HS-27A (cell line): ENCODE measurements around the gene FRMD4A.

Experiments
- DNase-seq: peaks from one replicate; pipeline ENCODE4 v3.0.0-alpha.2; 2012; ENCODE audit warnings: low read depth, missing footprints

FRMD4A gene

DNA sequence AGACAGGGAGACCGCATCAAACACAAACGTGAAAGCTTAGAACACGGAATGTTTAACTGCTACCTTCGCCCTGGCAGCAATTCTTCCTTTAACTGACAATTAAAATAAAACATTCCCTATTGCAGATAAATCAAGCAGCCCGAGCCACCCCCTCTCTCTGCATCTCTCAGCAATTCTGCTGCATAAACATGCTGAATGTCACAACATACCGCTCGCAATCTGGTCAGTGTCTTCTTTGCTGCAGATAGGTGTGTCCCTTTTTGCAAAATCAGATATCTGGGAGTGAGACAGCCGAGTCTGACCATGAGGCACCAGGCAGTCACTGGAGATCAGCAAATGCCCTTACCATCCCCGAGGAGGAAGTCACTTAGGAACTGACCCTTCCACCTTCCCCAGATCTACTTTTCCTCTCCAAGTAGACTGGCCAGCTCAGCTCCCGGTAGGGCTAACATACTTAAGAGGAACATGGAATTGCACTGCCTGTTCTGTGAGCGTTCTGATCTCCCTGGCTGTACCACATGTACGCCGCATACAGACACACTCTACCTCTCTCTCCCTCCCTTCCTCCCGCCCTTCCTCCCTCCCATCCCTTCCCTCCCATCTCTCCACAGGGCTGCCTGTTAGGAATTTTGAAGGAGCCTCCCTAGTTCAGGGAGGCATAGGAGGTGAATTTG is at the start of gene FRMD4A:
FRMD4A (minus strand) TSS at position 537 of the 674 bp plus-strand sequence.
- DNase-seq: no peak

DNA sequence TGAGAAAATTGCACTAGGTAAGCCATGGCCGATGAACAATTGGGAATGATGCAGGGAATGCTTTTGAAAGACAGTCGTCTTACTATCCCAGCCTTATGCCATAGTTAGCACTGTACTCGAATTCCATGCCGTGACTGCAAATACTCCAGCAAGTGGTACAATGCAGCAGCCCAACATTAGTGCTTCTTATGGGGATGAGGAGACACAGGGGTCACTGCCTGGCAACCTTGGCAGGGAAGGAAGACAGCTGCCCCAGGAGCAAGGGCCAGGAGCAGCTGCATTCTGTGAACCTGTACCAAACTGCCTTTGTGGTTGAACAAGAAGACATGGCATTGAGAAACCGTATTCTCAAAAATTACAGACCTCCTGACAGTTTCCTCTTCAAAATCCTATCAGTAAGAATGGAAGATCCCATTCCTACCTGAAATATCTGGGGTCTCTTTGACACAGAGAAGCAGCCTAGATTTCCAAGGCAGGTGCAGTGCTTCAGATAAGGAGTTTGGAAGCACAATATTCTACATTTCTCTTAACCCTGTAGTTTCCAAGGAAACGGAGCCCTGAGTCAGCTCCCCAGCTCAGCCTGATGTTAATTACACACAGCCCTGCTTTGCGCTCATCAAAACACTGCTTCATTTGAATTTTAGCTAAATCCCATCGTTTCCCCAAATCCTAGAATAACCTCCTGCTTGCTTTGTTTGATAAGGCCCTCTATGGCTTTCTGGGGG is 49.0 kb upstream of the FRMD4A start:
- DNase-seq: no peak

DNA sequence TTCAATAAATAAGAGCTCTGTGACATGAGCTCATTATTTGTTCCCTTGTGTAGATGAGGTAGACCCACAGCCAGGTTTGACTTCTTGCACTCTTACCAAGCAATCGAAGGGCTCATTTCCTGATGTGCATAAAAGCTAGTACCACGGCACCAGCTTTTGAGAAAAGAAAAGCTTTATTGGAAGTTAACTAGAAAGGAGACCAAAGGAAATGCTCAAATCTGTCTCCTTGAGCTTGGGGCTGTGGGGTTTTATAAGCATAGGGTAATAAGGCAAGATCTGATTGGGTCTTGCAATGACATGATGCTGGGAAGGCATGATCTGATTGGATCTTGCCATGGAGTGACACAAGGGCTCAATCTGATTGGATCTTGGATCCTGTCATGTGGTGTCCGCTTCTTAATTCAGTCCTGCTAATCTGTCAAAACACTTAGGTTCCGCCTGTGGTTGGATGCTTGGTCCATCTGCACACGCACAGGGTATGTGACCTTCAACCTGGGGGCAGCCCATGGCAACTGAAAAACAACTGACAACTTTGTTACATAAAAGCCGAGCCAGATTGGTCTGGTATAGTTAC is 47.8 kb upstream of the FRMD4A start:
- no peak for DNase-seq

DNA sequence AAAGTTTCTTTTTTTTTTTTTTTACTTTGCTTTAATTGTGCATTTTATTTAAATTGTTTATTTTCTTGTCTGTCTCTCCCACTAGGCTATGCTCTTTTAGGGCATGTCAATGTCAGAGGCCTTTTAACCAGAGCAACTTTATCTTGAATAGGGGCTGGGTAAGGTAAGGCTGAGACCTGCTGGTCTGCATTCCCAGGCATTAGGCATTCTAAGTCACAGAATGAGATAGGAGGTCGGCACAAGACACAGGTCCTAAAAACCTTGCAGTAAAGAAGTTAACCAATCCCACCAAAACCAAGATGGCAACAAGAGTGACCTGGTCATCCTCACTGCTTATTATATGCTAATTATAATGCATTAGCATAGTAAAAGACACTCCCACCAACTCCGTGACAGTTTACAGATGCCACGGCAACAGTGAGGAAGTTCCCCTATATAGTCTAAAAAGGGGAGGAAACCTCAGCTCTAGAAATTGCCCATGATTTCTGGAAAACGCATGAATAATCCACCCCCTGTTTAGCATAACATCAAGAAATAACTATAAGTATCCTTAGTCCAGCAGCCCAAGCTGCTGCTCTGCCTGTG is 47.0 kb upstream of the FRMD4A start:
- no peak for DNase-seq

DNA sequence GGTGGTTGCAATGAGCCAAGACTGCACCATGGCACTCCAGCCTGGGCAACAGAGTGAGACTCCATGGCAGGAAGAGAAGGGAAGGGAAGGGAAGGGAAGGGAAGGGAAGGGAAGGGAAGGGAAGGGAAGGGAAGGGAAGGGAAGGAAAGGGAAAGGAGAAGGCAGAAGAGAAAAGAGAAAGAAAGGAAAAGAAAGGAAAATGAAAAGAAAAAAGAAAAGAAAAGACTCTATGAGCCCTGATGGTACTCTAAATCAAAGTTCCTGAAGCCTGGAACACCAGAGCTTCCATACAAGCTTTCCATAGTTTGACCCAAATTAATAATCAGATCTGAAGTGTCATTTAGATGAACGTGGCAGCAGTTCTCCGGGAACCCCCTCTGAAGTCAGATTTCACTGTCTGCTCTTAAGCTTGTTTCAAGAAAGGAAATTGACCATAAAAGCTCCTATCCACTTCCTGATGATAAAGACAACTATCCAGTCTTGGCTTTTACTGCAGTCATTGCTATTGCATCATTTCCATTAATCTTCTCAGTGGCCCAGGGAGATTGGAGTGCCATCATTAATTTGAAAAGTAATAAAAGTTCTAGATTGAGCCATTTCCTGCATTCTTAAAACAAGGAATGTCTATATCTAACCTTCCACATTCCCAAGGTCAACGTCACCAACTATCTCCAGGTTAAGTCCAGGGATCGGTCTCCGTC is 44.2 kb upstream of the FRMD4A start:
- no peak for DNase-seq

DNA sequence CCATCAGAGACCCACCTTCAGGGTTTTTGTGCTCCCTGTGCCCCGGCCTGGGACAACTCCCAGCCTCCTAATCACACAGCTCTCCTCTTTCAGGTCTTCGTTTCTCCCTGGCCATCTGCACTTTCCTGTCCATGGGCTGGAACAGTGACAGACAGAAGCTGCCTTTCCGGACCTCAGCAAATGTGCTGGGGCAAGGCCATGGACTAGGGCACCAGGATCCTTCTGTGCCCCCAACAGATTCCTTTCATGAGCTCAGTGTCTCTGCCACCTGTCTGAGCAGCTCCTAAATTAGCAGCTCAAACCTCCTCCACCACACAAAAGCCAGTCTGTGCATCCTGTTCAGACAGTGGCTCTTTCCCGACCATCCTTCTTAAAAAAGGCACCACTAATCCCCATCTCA is 41.9 kb upstream of the FRMD4A start:
- no peak for DNase-seq

DNA sequence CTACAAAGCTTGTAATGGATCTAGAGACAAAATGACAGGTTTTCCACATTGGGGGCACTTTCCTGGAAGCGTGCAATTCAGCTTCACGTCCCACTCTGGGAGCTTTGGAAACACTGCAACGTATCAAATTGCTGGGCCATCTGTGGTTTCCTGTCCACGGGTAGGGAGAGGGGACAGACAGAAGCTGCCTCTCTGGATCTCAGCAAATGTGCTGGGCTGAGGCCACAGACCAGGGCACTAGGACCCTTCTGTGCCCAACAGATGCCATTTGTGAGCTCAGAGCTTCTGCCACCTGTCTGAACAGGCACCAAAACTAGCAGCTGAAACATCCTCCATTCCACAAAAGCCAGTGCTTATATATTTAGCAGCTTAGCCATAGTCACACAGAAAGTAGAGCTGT is 40.9 kb upstream of the FRMD4A start:
- no peak for DNase-seq

DNA sequence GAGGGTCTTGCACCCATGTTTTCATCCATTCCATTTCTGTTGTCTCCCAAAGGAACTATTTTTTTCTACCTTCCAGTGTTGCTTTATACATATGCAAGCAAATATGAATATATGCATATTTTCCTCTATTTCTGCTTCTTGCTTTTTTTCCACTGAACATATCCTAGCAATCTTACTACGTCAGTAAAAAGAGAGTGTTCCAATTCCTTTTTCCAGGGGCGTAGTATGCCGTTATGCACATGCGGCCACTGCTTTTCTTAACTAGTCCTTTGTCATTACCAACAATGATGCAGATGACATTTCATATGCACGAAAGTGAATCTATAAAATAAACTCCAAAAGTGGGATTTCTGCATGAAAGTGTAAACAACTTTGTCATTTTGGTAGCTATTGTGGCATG is 40.2 kb upstream of the FRMD4A start:
- no peak for DNase-seq

DNA sequence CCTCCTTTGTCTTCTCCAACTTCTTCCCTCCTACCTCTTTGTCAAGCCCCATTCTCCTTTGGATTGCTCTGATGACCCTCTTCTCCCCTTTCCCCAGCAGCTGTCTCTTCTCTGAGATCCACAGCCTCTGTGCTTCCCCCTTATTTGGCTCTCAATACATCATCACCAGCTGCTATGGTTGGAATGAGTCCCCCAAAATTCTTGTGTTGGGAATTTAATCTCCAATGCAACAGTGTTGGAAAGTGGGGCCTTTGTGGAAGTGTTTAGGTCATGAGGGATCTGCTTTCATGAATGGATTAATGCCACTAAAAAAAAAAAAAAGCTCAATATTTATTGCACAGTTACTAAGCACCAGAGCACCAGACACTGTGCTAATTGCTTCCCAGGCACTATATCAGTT is 39.2 kb upstream of the FRMD4A start:
- no peak for DNase-seq

DNA sequence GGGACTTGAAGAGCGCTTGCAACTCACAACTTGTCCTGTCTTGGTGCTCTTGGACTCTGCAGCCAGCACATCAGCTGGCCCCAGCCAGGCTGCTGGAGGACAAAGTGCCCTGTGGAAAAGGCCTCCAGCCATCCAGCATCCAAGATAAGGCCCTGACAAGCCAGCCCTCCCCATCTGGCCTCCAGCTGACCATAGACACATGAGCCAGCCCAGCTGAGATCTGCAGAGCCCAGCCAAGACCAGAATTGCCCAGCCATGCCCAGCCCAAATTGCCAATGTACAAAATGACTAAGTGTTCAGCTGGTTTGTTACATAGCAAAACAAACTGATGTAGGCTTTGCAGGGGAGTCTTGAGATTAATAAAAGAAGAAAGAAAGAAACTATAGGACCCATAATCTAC is 36.0 kb upstream of the FRMD4A start:
- DNase-seq: no peak

DNA sequence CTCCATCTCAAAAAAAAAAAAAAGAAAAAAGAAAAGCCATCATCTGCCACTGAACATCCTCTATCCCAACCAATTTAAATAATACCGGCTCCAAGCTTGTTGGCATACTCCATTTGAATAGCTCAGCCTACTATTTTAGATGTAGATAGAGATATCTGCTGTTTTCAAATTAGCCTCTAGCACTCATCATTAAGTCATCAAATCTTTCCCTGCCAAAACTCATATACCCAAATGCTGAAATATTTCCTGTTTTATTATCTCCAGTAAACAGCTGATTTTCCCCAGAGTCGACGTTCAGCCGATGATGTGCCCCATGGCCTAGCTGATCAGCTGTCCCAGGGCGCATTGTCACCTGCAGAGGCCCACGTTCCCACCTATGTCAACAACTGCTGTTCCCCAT is 34.5 kb upstream of the FRMD4A start:
- no peak for DNase-seq

DNA sequence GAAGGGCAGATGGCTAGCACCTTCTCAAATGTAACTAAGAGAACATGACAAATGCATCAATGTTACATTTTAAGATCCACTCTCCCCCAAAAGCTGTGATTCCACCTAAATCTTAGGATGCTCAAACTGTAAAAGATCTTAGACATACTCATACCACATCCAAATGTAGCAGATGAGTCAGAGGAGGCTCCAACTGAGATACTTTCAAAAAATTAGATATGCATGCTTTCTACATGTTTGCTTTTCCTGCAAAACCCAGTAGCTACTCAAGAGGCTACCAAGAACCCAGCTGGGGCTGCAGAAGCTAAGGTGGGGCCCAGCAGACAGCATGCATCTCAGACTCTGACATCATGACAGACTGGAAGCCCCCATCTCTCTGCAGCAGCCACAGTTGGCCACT is 31.4 kb upstream of the FRMD4A start:
- no peak for DNase-seq

DNA sequence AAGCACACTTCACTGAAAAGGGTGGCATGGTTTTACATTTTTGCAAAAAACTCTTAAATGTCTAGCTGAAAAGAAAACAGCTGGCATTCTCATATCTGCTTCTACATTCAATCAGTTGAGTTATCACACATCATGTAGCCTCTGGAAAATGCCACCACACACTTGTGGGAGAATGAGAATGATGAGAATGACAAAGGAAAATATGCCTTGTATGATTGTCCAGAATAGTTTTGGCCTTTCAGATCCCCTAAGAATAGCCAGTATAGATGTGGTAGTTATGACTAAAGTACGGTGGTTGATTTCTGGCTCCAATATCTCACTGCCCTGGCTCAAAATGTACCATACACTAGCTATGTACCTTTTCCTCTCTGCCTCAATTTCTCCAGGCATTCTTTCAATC is 30.2 kb upstream of the FRMD4A start:
- DNase-seq: no peak

DNA sequence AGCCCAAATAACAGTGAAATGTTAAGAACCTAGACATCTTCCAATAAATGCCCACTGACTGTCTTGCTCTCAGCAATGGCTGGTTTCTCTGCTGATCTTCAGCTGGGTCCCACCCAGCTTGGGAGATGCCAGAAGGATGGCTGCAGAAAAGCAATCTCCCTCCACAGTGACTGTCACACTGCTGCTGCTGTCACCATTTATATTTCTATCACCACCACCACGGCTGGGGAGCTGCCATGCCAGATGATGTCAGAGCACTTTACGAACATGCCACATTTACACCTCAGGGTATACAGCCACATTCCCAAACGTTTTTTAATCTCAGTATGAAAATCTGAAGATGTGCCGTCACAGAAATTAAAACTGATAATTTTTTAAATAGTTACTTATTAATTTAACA is 29.8 kb upstream of the FRMD4A start:
- no peak for DNase-seq

DNA sequence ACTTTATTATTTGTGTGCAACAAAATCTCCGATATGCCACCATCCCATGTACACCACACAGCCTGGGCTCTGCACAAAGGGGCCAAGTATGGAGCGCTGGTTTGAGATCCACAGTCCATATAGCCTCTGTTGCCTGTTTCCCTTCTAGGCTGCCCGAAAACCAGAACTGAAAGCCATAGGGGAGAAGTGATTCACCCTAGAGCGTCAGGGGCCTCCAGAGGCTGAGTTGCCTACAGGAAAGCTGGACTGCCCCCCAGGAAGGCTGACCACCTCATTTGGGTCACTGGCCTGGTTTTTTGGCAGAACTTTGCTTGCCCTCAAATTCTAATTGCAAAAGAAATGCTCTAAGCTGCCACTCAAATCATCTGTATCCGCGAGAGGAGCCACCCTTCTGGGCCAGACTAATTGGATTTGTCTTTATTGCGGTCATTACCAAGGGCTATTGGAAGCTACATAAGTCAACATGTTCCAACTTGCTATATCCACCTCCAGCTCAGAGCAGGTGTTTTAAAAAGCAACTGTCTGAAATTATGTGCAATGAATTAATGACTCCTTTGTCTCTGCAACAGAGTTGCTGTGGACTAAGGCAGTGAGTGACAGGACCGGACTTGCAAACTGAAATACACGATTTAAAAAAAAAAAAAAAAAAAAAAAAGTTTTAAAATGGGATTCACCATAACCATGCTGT is 28.3 kb upstream of the FRMD4A start:
- no peak for DNase-seq

DNA sequence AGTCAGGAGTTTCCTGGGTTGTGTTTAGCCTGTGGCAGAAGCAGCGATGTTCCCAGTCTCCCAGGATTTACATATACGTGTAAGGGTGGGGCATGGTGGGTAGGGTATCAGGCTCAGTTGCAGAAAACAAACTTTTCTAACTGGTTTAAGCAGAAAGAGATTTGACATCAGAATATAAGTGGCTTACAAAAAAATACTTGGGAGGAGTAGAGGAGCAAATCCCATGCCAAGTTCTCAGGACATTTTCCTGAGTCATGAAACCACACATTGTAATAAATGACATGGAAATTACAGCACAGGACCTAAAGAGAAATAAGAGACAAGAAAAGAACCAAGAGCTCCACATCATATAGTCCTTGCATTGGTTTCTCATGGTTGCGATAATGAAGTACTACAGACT is 26.2 kb upstream of the FRMD4A start:
- no peak for DNase-seq

DNA sequence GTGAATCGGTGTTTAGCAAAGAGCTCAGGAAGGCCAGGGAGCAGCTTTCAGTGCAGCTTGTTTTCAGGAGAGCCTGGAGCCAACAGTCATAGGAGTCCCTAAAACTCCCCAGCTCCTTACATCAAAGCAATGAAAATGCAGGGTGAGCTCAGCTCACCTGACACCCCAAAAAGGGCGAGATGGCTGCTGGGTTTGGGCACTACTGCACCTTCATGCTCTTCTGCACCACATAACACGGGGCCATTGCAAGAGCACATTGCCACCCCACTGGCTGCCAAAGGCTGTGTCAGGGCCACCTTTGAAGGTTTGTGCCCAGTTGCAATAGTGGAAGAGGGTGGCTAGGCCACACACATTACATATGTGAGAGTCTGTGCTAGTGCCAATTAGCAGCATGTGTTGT is 25.0 kb upstream of the FRMD4A start:
- DNase-seq: no peak

DNA sequence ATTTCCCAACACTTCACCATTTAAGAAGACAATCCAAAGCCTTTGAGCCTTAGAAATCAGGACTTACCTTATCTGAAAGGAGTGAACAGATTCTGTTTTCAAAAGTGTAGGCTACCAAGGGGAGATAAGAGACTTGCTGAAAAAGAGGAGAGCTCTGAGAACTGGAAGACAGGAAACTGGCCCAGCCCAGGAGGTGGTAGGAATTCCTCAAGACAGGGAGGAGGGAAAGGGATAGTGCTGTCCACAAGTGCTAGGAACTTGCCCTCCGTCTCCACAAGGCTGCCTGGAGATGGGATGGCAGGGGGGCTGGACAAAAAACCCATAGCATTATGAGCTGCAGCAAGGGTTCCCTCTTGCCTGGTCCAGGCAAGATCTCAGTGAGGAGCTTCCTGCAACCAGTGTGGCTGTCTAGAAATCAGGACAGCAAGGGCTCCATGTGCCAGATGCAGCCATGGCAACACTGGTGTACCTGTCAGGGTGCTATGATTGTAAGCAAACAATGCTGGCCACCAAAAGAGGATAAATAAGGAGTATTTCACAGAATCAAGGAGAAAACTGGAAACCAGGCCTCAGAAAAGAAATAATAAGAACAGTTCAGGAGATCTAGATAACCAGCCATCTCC is 22.7 kb upstream of the FRMD4A start:
- no peak for DNase-seq

DNA sequence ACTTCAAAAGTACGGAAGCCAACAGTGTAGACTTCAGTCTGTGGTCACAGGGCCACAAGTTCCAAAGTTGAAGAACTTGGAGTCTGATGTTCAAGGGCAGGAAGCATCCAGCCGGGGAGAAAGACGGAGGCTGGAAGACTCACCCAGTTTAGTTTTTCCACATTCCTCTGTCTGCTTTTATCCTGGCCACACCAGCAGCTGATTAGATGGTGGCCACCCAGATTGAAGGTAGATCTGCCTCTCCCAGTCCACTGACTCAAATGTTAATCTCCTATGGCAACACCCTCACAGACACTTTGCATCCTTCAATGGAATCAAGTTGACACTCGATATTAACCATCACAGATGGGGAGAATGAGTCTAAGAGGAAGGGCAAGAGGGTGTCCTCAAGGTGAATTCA is 19.3 kb upstream of the FRMD4A start:
- DNase-seq: no peak

DNA sequence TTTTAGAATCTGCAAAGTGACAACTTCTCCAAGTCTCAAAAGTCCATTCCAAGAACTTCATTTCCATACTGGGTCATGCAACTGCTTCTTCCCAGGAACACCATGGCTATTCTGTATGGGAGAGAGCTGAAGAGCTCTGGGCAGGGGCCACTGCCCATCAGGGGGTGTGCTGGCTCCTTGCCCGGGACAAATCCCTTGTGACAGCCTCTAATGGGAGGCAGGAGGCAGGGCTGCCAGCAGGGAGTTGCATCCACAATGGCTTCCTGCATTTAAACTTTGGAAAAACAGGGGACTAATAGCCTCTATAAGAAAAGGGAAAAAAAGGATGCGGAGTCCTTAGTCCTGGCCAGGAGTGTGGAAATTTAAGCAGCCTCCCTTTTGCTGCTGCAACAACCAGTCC is 18.4 kb upstream of the FRMD4A start:
- DNase-seq: no peak

DNA sequence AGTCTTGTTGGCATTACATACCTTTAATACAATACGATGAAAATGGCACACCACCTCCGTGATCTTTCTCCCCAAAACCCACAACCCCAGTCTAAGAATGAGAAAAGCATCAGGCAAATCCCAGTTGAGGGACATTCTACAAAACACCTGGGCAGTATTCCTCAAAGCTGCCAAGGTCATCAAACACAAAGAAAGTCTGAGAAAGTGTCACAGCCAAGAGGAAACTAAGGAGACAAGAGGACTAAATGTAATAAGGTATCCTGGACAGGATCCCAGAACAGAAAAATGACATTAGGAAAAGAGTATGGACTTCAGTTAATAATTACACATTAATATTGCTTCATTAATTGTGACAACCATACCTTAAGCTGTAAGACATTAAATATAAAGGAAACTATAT is 14.5 kb upstream of the FRMD4A start:
- DNase-seq: no peak
